ENCODE measurements around the gene SLC16A8. TPM values are rescaled to one million over a fixed set of nuclear protein-coding genes. Genes with fewer than 3 reads are reported as not detected.

The SLC16A8 gene
- total RNA-seq, 1 donor: not detected

DNA sequence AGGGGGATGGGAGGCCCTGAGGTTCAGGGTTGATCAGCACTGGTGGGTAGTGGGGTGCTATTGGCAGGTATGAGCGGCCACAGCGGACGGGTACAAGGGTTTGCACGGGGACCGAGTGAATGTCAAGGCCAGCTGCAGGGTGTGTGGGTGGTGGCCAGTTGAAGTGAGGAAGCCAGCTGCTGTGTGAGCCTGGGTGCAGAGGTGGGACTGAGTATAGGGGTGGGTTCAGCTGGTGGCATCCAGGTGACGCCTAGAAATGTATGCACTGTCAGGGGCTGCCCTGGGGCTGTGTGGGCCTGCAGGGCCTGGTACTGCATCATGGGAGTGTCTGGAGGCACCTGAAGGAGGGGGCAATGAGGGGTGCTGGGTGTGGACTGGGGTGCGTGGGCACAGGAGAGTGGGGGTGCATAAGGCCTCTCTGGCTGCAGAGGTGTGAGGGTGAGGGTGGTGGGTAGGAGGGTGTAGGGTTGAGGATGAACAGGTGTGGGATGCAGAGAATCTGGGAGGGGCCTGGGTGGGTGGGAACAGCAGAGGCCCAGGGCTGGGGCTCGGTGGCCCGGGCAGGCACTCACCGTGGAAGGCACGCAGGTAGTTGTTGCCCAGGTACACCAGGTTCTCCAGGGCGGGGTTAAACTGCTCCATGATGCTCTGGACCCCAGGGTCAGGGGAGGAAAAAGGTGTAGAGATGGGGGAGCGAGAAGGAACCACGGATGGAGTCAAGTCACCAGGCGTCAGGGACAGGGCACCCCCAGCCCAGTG lies 24.8 kb upstream of the SLC16A8 start:
- TF ChIP-seq, protein P1, sequence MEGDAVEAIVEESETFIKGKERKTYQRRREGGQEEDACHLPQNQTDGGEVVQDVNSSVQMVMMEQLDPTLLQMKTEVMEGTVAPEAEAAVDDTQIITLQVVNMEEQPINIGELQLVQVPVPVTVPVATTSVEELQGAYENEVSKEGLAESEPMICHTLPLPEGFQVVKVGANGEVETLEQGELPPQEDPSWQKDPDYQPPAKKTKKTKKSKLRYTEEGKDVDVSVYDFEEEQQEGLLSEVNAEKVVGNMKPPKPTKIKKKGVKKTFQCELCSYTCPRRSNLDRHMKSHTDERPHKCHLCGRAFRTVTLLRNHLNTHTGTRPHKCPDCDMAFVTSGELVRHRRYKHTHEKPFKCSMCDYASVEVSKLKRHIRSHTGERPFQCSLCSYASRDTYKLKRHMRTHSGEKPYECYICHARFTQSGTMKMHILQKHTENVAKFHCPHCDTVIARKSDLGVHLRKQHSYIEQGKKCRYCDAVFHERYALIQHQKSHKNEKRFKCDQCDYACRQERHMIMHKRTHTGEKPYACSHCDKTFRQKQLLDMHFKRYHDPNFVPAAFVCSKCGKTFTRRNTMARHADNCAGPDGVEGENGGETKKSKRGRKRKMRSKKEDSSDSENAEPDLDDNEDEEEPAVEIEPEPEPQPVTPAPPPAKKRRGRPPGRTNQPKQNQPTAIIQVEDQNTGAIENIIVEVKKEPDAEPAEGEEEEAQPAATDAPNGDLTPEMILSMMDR (IDR thresholded peaks at IDR 0.05; ENCODE audit: extremely low read depth, low read depth, low read length): no peak
- H3K27ac ChIP-seq (ENCODE audit: low read depth, low read length): no peak overlapping the region
- no peaks in the 10 kb centered on the region for H4K20me1 ChIP-seq (ENCODE audit: insufficient read depth, low read length)
- no peaks in the 10 kb centered on the region for H3K36me3 ChIP-seq (ENCODE audit: insufficient read depth, low read length)
- H2AFZ ChIP-seq (ENCODE audit: low read length): no peak overlapping the region
- no peak overlapping the region for H3K4me3 ChIP-seq (ENCODE audit: insufficient read depth, low read length)
- peak; percentile 39 for DNase-seq (ENCODE audit: insufficient read length, low spot score, missing footprints)
- no peaks in the 10 kb centered on the region for H3K9me3 ChIP-seq (ENCODE audit: low read depth, low read length)
- no peaks in the 10 kb centered on the region for H3K4me1 ChIP-seq (ENCODE audit: insufficient read depth, low read length)
- H3K79me2 ChIP-seq (ENCODE audit: insufficient read depth, low read length): no peaks in the 10 kb centered on the region
- no peak overlapping the region for H3K4me2 ChIP-seq (ENCODE audit: insufficient read depth, low read length)
- H3K27me3 ChIP-seq (ENCODE audit: insufficient read depth, low read length): no peaks in the 10 kb centered on the region

DNA sequence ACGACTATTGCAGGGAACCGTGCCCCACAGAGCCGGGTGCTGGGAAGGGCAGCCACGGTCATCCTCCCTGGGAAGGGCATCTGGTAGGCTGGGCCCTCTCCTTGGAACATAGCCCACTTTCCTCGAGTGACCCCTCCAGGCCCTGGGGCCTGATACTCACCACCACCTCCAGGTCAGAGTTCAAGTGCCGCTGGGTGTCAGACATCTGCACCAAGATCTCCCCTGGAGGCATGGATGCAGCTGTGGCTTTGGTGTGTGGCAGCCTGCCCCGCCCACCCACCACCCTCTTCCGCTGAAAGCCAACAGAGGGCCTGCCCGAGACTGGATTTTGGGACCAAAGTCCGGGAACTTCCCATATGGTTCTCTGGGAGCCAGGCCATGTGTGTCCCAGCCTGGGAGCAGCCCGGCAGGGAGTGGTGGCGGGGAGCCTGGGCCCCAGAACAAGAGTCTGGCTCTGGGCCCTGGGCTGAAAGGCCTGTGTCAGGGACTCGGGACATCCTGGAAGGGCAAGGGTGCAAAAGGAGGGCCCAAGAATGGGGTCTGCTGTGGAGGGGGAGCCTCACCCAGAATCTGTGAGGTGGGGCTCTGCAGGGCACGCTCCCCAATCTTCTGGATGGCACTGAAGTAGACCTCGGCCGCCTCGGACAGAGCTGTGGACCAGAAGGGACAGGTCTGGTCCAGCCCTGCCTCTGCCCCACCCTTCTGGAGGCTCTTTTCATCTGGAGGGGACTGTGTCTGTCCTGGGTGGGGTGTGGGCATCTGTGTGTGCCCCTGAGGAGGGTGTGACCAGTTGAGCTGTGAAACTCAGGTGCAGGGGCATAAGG lies 23.9 kb upstream of the SLC16A8 start:
- TF ChIP-seq, protein P1 (IDR thresholded peaks at IDR 0.05; ENCODE audit: extremely low read depth, low read depth, low read length): no peak
- no peak overlapping the region for H3K27ac ChIP-seq (ENCODE audit: low read depth, low read length)
- H3K27me3 ChIP-seq (ENCODE audit: insufficient read depth, low read length): no peaks in the 10 kb centered on the region
- no peaks in the 10 kb centered on the region for H3K9me3 ChIP-seq (ENCODE audit: low read depth, low read length)
- H3K4me1 ChIP-seq (ENCODE audit: insufficient read depth, low read length): no peaks in the 10 kb centered on the region
- H3K36me3 ChIP-seq (ENCODE audit: insufficient read depth, low read length): no peaks in the 10 kb centered on the region
- H2AFZ ChIP-seq (ENCODE audit: low read length): no peak overlapping the region
- H4K20me1 ChIP-seq (ENCODE audit: insufficient read depth, low read length): no peaks in the 10 kb centered on the region
- no peak overlapping the region for H3K4me2 ChIP-seq (ENCODE audit: insufficient read depth, low read length)
- H3K79me2 ChIP-seq (ENCODE audit: insufficient read depth, low read length): no peaks in the 10 kb centered on the region
- H3K4me3 ChIP-seq (ENCODE audit: insufficient read depth, low read length): no peak overlapping the region
- DNase-seq (ENCODE audit: insufficient read length, low spot score, missing footprints): peak; percentile 71

DNA sequence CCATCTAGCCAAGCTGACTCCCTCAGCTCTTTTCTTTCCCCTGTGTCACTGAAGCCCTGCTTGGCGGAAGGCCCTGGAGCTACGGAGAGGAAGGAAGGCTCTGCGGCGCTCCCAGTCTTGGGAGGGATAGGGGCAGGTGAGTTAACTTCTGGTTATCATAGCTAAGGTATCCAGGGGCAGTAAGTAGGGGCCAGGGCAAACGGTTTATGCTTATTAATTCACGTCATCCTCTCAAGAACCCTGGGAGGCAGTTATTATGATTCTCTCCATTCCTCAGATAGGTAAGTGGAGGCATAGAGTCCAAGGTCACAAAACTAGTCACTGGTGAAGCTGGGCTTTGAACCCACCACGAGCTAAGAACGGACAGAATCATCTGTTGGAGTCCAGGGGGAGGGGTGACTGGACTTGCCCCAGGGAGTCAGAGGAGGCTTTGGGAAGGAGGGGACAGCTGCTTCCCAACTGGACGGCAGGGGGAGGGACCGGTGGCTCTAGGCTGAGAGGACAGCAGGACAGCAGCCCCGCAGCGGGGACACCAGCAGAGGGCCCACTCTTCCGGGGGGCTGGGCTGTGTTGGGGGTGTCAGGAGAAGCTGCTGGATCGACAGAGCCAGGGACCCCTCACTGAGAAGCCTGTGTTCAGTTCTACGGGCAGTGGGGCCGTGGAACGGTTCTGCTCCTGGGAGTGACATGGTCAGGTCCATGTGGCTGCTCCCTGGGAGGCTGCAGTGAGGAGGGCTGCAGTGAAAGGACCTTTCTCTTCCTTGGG lies 23.0 kb upstream of the SLC16A8 start:
- no peaks in the 10 kb centered on the region for H3K4me1 ChIP-seq (ENCODE audit: insufficient read depth, low read length)
- H4K20me1 ChIP-seq (ENCODE audit: insufficient read depth, low read length): no peaks in the 10 kb centered on the region
- no peak overlapping the region for H2AFZ ChIP-seq (ENCODE audit: low read length)
- H3K79me2 ChIP-seq (ENCODE audit: insufficient read depth, low read length): no peaks in the 10 kb centered on the region
- H3K4me3 ChIP-seq (ENCODE audit: insufficient read depth, low read length): no peak overlapping the region
- peak; percentile 59 for DNase-seq (ENCODE audit: insufficient read length, low spot score, missing footprints)
- no peaks in the 10 kb centered on the region for H3K36me3 ChIP-seq (ENCODE audit: insufficient read depth, low read length)
- TF ChIP-seq, protein P1 (IDR thresholded peaks at IDR 0.05; ENCODE audit: extremely low read depth, low read depth, low read length): no peak
- H3K27me3 ChIP-seq (ENCODE audit: insufficient read depth, low read length): no peaks in the 10 kb centered on the region
- no peak overlapping the region for H3K27ac ChIP-seq (ENCODE audit: low read depth, low read length)
- H3K9me3 ChIP-seq (ENCODE audit: low read depth, low read length): no peaks in the 10 kb centered on the region
- no peak overlapping the region for H3K4me2 ChIP-seq (ENCODE audit: insufficient read depth, low read length)

Data from osteoblast (primary cell).